IPS-11a (cell line): ENCODE measurements around the gene PI3.
"Not testable (repeated sequence)": the region's sequence is repeated elsewhere in the genome, so short reads cannot be mapped to it uniquely, and the experiment has no call there.

ENCODE experiments used
- H3K4me3 ChIP-seq: one replicate; pipeline ENCODE4 v1.5.1; 2013; ENCODE audit warnings: low read depth, low read length, control low read depth

Gene PI3

GRCh38 chr20:45174434-45175364, at the start of gene PI3:
Gene PI3 (plus strand): TSS chr20:45174902. CDS start chr20:45174923, 21 bp downstream.
- H3K4me3 ChIP-seq: no peak within 1 kb of the TSS

DNA sequence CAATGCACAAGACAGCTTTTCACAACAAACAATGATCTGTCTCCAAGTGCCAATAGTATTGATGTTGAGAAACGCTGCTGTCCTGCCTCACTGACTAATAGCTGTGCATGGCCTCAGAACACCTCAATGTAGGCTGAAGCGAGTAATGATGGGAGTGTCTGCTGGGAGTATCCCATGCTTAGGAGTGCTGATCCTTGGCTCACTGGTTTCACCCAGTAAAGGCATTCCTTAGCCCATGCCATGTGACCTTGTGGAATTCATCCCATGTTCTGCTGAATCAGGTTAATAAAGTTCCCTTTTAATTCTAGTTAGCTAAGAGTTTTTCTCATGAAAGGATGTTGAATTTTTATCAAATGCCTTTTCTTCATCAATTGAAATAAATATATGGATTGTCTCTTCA, 46.6 kb upstream of the PI3 start:
- H3K4me3 ChIP-seq: no peak overlapping the region

DNA sequence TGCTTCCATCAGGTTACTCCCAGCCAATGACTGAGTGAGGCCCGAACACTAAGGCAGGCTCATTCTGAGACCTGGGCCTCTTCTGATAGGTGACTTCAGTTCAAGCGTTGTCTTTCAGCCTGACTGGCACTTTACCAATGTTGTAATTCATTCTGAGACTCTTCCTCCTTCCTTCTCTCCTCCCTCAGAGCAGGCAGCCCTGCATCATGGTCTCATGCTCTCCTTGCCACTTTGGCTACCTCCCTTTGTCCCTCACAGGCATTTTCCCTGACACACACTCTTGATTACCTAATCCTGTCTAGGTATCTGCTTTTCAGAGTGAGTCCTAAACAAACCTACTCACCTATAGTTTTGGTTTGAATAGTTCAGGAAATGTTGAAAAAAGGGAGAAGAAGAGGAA, 37.8 kb upstream of the PI3 start:
- H3K4me3 ChIP-seq: no peak overlapping the region

DNA sequence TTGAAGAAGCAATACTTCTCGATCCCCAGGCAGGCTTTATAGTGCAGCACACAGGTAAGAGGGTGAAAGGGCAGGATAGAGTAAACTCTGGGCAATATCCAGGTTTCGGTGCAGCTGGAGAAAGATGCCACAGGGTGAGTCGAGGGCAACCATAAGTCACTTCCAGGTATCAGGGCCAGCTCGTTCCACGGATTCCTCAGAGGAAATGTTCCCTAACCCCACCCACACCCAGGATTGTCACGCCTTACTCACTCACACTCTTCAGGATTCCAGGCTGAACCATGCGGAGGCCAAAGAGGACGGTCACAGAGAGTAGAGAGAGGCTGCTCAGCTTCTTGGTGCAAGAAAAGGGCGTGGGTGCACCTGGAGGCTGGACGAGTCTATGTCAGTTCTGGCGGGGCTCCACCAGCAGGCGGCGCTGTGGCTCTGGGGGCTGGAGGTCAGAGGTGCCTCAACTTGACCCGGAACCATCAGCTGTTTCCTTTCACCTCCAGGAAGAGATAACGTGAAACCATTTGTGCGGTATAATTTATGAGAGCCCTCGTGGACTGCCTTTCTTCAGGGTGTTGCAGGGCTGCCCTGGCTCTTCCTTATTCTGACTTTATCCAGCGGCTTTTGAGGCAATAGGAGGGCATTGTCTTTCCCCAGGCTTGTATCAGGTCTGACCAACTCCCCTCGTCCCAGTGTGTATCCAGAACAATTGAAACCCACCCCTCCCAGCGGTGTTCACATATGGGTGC, 36.0 kb upstream of the PI3 start:
- no peak overlapping the region for H3K4me3 ChIP-seq

DNA sequence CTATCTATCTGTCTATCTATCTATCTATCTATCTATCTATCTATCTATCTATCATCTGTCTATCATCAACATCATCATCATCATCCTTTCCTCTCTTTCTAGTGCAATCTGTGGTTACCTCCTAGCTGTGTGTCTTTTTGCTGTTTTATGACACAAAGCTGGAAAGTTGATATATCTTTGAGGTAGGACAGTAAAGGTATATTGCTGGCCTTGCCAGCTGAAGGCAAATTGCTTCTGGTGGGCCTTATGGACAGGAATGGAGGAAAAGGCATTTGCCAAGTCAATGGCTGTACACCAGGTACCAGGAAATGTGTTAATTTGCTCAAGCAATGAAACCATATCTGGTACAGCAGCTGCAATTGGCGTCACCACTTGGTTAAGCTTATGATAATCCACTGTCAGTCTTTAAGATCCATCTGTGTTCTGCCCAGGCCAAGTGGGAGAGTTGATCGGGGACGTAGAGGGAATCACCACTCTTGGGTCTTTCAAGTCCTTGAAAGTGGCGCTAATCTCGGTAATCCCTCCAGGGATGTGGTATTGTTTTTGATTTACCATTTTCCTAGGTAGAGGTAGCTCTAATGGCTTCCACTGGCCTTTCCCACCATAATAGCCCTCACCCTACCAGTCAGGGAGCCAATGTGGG, 34.8 kb upstream of the PI3 start:
- not testable (repeated sequence) for H3K4me3 ChIP-seq

DNA sequence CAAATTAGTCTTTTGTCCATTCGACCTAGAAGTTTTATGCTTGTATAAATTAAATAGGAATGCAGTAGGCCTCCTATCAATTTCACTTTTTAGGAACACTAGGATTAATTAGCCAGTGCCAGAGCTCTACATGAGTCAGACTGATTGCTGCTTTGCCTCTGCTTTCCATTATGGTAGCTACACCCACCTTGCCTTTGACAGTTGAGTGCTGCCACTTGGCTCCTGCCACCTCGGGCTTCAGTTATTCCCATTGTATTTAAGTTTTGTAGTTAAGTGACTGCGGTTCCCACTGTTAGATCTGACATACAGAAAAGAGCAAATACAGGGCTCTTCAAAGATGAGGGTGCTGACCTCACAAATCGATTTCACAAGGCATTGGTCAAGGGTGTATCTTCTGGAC, 33.9 kb upstream of the PI3 start:
- no peak overlapping the region for H3K4me3 ChIP-seq

DNA sequence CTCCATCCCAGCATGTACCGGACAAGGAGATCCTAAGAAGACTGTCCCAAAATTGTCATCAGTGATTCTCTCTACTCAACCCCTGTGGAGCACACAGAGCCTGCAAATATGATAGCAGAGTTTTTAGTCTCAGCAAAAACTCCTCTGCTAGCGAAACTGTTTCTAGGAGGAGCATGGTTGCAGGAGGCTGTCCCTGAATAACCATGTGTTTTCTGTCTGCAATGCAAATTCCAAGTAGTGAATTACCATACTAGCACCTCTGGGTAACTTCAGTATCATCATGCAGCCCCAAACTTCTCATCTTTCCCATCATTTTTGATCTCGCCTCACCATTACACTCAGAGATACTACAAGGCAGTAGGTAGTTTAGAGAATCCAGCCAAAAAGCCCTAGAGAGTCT, 25.6 kb upstream of the PI3 start:
- H3K4me3 ChIP-seq: no peak overlapping the region

DNA sequence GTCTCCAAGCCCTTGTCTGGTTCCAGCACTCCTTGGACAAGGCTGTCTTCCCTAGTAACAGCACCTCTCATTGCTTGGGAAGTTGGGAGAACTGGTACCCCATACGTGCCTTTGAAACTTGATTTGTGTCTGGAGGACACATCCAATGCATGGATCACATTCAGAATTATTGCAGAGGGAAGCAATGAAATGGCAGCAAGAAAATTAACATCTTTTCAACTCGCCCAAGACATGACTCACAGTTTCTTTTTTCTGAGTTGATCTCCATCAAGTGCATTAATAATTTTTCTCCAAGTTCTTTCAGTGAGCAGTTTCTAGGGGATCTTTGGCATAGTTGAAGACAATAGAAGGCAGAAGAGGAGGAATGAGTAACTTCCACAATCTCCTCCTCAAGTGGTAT, 22.3 kb upstream of the PI3 start:
- no peak overlapping the region for H3K4me3 ChIP-seq

- H3K4me3 ChIP-seq: no peak overlapping the region
Observed at GRCh38 chr20:45153147-45153546, 21.6 kb upstream of the PI3 start.

GRCh38 chr20:45153752-45154151, 20.9 kb upstream of the PI3 start:
- H3K4me3 ChIP-seq: no peak overlapping the region

- no peak overlapping the region for H3K4me3 ChIP-seq
Observed at GRCh38 chr20:45154183-45154582, 20.5 kb upstream of the PI3 start.

DNA sequence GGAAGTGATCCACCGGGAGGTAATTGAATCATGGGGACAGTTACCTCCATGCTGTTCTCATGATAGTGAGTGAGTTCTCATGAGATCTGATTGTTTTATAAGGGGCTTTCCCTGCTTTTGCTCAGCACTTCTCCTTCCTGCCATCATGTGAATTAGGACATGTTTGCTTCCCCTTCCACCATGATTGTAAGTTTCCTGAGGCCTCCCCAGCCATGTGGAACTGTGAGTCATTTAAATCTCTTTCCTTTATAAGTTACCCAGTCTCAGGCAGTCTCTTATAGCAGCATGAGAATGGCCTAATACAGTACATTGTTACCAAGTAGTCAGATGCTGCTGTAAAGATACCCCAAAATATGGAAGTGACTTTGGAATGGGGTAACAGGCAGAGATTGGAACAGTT, 19.9 kb upstream of the PI3 start:
- not testable (repeated sequence) for H3K4me3 ChIP-seq

- no peak overlapping the region for H3K4me3 ChIP-seq
Observed at GRCh38 chr20:45156713-45157112, 18.0 kb upstream of the PI3 start.

GRCh38 chr20:45157962-45158361, 16.7 kb upstream of the PI3 start:
- no peak overlapping the region for H3K4me3 ChIP-seq

DNA sequence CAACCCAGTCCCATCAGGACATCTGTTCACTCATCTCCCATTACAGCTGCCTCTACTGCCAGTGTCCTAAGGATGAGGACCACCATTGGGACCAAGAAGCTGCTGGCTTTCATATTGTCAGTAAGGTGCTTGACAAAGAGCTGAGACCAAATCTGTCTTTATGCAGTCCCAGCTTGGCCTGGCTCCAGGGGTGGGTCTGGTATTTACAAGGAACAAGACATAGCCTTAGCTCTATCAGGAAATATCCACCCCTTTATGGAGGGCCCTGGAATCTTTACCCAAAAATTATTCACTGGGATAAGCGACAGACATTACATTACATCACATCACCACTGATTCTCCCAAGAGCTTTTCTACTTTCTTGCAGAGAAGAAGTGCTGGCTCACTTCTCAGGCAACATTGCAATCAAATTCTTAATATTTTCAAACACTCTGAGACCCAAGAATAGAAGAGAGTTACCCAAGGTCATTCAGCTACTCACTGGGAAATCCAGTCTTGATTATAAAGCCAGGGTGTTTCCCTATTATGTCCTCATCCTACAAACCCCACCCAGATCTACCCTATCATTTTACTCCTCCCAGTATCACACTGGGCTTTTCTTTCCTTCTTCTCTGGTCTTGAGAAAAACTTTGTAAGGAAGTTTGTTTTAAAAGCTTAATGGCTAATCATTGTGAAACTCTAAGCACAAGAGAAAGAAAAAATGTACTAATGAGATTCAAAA, 11.5 kb upstream of the PI3 start:
- no peak overlapping the region for H3K4me3 ChIP-seq

DNA sequence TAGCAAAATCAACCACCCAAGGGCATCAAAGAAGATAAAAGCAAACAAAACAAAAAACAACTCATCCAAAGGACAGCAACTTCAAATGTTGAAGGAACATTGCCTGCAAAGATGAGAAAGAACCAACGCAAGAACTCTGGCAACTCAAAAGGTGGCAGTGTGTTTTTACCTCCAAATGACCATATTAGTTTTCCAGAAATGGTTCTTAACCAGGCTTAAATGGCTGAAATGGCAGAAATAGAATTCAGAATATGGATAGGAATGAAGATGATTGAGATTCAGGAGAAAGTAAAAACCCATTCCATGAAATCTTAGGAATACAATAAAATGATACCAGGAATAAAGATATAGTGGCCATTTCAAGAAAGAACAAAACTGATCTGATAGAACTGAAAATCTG, 9.8 kb upstream of the PI3 start:
- no peak overlapping the region for H3K4me3 ChIP-seq

DNA sequence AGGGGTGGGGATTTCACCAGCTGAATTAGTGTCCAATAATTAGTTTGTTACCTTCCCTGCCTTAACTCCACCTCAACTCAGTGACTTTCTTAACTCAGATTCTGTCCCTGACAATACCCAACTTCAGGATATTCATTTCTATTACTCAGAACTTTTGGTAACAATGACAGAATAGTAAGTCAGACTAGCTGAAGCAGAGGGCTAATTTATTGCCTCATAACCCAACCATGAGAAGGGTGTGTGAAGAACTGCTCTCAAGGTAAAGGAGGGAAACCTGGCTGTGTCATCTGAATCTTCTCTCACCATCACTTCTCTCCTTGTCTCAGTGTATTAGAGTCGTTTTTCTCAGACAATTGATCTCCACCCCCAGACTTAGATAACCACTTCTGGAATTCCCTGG, 1.2 kb upstream of the PI3 start:
- no peak overlapping the region for H3K4me3 ChIP-seq

DNA sequence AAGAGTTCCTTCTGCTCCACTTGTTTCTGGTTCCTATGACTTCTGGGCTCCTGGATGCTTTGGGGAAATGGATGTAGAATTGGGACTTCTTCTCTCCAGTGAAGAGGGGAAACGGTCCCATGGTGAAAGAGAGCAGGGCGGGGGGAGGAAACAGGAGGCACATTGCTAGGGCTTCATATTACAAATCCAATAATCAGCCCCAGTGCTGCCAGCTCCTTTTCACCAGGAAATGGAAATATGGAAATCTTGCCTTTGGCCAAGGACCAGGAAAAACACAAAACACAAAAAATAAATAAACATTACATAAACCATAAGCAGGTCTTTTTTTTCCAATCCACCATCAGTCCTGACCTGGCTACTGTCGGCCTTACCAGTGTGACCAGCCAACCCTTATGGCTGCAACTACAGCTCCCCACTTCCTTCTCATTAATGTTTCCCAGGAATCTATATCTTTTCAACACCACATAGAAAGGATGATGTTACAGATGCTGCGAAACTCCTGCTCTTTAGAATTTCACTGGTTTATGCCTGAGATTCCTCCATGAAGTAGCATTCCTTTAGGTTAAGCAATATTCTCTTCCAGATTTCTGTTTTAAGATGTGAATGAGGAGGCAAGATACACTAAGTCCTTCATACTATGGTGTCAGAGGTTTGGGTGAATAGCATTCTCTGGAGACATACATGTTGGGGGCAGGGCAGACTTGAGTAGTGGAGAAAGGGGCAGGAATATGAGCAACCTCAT, 2.0 kb downstream of the PI3 start:
- no peak overlapping the region for H3K4me3 ChIP-seq

DNA sequence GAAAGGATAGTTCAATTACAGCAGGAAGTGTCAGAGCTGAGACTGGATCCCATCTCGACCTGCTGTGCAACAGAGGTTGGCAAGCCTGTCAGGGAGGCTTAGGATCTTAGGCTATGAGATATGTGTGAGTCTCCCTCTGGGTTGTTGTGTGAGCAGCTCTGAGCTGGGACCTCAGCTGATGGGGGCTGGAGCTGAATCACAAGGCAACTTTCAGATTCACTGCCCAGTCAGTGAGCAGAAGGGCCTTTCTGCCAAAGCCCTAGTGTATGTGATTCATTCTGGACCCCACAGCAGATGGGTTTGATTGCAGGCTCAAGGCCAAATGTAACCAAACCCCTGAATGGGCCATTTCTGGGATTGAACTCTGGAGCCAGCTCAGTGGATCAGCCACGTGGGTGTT, 4.5 kb downstream of the PI3 start:
- no peak overlapping the region for H3K4me3 ChIP-seq

DNA sequence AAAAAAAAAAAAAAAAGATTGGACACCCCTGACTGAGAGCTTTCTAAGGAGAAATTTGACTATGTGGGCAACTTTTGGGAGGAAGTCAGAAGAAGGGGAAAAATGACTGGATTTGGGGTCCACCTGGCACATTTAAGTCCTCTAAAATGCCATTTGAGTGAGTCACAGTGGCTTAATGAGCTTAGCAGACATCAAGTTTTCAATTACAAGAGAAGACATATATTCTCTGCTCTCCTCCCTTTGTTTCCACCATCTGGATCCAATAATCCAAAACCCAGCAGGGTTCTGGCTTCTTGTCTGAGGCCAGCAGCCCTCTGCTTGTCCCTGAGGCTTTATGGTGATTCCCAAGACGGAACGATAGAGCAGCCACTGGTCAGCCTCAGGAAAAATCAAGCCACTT, 6.9 kb downstream of the PI3 start:
- H3K4me3 ChIP-seq: no peak overlapping the region
